GM21515 (cell line): ENCODE data around the gene GHR.
"Not testable (repeated sequence)": the region's sequence is repeated elsewhere in the genome, so short reads cannot be mapped to it uniquely, and the experiment has no call there.

ENCODE experiments used
- ATAC-seq: cut with Tn5 transposase; IDR thresholded peaks from one replicate; pipeline ENCODE4 v1.9.1; 2021; ENCODE audit not compliant: unreplicated experiment

GHR gene

DNA sequence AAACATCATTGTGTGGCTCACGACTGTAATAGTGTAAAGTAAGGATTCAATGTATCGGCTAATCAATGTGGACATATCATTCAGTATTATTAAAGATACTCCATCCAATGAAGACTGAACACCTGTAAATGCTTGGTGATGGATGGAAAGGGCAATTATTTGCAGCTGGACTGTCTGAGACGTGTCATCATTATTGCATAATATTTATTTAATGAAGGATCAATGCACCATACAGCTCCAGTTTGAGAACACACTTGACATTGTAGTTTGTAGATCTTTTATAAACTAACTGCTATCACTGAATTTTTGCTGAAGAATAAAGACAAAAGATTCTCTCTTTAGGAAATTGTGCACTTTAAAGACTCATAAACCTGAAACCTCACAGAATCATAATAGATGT lies 215.7 kb downstream of the GHR start:
- ATAC-seq: no peak

DNA sequence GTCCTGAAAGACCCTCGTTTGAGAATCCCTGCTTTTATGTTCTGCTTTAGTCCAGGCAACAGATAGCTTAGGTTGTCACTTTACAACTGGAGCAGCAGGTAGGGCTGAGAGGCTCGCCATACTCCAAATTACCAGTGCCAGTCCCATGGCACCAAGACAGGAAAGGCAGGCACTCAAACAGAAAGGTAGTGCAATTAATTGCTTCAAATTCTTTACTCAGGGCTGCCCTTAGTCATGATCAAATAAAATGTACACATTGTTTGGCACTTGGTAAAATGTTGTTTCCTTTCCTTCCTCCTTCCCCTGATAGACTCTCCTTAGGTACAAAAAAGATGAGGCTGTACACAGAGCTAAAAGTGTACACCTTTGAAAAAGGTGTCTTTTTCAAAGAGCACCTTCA lies 217.6 kb downstream of the GHR start:
- ATAC-seq: no peak

DNA sequence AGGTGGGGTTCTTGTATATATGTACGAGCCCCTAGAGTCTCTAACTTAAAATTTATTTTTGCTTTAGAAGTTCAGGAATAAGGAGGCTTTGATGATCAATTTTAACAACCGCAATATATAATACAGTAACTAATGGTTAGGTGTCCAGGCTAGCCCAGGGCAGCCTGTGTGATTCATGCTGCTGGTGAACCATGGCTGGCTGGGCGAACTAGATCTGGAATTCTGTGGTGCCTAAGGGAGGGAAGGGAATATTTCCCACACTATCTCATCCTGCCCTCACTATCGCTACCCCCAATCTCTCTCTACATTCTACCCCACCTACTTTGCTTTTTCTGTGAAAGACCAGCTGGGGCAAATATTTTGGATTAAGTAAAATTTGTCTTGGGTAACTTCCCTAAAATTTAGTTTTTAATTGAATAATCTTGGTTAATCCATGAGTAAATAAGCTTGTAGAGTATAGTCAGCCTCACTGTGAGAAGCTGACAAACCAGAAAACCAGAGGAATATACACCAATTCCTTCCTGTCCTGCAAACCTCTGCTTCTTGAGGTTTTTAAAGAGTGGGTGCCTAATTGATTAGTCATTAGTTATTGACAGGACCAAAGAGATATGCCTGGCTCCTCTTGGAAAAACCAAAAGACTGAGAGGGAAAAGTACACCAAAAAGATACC lies 218.2 kb downstream of the GHR start:
- ATAC-seq: no peak

DNA sequence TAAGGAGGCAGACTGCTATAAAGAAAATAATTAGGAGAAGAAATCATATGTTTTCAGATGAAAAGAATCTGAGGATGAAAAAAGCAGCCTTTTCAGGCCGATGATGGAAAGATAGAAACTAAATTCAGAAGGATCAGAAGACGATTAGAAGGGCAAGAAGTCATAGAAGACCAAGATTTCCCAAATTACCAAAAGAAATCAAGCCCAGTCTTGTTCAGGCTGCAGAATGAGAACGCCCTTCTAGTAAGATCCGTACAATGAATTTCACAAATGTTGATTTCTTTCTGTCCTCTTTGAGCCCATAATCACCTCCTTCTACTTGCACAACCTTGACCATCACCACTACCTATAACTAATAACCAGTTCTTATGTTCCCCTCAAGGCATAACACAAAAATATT lies 218.8 kb downstream of the GHR start:
- no peak for ATAC-seq

DNA sequence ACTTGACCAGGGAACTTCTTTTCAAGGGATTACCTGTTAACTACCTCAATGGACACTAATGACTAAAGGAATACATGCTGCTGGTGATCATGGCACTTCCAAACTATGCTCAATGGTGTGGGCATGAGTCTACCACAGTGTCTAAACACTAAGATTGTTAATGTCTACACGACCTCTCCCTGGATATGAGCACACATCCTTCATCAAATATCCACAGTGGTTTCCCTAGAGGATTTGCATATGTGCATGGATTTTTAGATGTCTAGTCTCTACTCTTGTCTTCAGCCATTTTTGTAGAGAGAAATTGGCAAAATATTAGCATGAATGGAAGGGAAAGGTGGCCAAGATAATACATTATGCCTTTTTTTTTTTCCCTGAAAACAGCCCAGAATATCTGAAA lies 220.1 kb downstream of the GHR start:
- ATAC-seq: no peak

DNA sequence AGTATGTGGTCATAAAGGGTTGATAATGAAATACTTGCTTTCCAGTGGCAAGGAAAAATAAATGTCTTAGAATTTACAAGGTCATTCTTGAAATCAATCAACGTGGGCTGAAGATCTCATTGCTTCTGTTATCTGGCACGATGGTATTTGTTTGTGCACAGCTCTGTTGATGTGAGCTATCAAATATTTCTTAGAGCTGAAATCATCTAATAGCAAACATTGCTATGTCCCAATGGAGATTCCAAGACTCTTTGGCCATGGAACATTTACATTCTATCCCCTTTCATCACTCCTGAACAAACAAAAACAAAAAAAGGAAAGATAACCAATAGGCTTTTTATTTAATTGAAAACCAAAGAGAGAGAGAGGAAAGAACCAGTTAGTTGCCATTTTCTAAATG lies 221.9 kb downstream of the GHR start:
- no peak for ATAC-seq

DNA sequence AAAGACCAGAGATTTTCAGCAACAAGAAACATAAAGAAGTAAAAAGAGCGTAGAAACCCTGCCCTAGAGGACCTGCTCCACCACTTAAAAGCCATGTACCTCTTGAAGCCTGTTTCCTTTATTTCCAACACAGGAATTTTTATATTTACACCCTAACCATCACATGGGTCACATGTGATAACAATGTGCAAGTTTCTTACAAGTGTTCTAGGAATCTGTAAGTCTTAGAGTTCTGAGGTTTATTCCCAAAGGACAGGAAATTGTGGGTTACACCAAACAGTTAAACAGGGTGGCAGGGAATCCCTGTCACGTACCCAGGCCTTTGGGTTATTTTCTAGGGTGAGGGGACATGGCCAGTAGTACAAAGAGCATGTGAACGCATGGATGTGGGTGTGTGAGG lies 224.8 kb downstream of the GHR start:
- ATAC-seq: no peak

DNA sequence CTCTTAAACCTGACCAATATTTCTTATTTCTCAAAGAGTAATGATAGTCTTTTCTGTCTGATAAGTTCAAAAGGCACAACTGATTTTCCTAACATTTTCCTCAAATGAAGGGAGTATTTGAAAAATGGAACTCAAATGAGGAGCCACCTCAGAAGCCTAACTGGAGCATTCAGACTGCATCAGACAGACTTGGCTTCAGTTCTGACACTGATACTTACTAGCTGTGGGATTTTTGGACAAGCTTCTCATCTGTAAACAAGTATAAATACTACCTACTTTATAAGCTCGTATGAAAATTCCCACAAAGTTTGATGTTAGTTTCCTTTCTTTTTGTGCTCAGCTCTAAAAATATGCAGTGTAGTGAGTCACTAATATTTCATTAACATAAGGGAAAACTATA lies 225.7 kb downstream of the GHR start:
- no peak for ATAC-seq

DNA sequence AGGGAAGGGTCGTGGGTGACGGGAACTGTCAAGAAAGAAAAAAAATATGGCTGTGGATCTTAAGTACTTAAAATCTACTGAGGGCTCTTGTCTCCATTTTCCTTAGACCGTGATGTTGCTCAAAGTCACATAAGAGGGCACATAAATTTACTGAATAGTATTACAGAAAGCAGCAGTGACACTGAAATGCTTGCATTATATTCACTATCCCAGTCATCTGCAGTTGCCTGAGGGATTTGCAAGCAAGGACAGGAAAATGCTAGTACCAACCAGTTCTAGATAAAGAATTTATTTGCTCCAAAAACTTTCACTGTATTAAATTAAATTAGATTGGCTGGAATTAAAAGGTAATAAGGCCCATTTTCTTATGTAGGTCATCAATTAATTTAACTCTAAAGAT lies 226.8 kb downstream of the GHR start:
- no peak for ATAC-seq

DNA sequence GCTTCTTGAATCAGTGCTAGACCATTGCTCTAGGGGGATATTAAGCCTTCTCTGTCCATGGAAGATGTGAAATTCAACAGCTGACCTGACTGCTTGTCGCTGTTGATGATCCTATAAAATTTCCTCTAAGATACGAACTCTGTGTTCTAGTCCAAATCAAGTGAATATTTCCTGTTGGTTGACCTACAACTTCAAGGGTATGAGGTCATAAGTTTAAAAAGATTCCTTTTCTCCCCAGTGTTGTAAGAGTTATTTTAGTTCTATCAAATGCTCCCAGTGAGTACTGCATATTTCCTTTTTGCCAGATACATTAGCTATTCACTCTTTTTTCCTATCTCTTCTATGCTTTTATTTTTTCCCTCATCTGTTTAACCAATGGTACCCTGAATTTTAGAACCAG lies 230.5 kb downstream of the GHR start:
- ATAC-seq: no peak

DNA sequence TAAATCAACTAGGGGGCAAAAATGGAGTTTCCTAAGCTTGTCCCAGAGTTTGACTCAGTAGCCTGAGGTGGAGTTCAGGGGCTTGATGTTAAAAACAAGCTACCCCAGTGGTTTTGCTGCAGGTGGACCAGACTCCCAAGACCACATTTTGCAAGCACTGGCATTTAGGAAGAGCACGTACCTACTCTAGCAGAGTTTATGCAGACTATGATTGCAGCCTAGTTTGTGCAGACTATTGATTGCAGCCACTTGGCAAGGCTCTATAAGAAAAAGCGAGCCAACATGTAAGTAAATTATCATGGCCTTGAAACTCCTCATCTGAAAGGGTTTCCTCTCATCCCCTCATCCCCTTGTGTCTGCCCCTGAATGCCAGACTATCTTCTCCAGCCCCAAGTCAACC lies 231.4 kb downstream of the GHR start:
- ATAC-seq: no peak

DNA sequence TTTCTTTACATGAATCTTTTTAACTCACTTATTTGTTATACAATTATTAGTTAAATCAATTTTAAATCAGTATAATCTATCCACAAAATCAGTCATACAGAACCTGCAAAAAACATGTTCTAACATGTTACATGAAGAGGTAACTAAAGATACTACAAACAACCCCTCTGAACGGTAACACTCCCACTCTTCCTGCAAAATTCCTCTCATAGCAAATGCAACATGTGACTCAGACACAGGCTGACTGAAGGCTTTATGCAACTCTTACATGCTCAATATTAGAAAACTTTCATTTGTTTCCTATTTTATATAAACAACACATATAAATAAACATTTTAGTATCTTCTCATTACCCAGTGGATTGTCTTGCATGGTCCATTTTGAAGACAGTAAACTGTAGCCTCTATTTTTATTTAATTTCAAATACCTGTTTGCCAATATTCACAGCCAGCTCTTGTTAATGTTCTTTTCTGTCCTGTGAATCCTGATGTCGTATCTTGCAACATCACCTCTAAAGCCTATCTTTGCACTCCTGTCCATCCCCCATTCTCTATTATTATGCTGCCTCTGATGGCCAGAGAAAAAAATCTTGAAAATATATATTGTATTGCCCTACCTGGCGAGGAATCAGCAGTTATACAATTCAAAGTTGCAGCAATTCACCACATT lies 232.9 kb downstream of the GHR start:
- no peak for ATAC-seq

DNA sequence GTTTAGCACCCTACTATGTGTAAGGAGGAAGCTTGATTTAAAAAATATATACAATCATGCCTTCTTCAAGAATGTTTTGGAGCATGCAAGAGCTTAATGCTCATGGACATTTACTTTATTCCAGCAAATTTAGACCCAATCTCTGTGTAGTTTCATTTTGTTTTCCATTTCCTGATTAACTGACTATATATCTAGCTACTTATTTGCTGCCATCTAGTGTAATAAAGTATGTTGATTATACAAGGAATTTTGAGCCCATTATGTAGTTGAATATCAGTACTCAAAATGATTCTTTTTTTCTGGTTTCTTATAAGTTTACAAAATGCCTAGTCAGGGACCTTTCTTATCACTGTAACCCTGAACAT lies 233.4 kb downstream of the GHR start:
- ATAC-seq: no peak

DNA sequence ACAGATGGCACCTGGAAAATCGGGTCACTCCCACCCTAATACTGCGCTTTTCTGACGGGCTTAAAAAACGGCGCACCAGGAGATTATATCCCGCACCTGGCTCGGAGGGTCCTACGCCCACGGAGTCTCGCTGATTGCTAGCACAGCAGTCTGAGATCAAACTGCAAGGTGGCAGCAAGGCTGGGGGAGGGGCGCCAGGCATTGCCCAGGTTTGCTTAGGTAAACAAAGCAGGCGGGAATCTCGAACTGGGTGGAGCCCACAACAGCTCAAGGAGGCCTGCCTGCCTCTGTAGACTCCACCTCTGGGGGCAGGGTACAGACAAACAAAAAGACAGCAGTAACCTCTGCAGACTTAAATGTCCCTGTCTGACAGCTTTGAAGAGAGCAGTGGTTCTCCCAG lies 236.6 kb downstream of the GHR start:
- ATAC-seq: not testable (repeated sequence)

DNA sequence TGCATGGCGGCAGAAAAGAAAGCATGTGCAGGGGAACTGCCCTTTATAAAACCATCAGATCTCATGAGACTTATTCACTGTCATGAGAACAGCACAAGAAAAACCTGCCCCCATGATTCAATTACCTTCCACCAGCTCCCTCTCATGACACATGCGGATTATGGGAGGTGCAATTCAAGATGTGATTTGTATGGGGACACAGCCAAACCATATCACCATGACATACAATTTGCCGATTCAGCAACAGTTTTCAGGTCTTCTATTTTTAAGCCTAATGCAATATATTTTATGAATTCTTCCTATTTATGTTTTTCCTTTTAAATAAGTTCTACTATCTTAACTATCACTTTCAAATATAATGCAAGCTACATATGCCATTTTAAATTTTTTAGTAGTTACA lies 242.6 kb downstream of the GHR start:
- ATAC-seq: no peak

DNA sequence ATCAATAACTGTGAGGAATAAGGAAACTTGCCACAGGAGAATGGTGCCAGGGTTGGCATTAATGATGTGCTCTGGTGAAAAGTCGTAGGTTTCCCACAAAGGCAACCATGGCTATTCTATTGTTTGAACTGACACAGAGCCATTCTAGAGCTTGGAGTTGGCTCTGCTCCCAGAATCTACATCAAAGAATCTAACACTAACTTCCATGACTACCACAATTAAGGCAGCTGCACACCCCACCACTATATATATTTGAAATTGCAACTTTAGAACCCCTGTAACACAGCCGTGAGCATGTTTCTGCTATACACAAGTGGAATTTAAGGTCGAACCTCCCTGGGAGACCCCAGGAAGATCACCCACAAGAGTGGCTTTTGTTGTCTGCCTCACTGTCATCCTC lies 243.6 kb downstream of the GHR start:
- ATAC-seq: no peak

DNA sequence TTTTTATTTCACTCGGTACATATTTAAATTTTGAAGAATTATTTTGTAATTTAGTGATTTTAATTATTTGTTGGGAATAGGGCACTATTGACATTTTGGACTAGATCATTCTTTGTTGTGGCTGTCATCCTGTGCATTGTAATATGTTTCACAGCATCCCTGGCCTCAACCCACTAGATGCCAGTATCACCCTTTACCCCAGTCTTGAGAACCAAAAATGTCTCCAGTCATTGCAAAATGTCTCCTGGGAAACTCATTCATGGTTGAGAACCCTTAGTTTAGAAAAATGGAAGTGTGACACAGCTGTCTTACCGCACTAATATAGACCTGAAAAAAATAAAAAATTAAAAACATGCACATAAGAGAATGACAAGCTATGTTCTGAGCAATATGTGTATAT lies 245.0 kb downstream of the GHR start:
- no peak for ATAC-seq

DNA sequence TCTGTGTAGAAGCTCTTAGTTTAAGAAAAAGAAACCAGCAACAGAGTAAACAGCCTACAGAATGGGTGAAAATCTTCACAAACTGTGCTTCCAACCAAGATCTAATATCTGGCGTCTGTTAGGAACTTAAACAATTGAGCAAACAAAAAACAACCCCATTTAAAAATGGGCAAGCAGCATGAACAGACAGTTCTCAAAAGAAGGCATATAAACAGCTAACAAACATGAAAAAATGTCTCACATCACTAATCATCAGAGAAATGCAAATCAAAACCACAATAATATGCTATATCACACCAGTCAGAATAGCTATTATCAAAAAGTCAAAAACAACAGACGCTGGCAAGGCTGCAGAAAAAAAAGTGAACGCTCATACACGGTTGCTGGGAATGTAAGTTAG lies 249.7 kb downstream of the GHR start:
- no peak for ATAC-seq

DNA sequence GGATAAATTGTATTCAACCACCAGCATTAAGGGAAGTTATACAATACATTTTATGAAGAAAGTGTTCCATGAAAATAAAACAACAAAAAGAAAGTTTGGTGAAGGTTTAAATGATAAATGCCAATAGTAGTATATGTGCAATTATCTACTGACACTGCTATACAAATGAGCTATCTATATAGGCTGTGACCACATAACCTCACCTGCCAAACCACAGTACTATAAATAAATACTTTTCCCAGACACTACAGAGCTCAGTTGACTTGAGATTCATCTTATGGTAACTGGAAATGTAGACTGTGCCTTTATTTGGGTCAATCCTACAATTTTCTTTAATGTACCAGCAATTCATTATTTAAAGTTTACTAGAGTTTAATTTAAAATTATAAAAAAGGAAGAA lies 252.4 kb downstream of the GHR start:
- no peak for ATAC-seq

DNA sequence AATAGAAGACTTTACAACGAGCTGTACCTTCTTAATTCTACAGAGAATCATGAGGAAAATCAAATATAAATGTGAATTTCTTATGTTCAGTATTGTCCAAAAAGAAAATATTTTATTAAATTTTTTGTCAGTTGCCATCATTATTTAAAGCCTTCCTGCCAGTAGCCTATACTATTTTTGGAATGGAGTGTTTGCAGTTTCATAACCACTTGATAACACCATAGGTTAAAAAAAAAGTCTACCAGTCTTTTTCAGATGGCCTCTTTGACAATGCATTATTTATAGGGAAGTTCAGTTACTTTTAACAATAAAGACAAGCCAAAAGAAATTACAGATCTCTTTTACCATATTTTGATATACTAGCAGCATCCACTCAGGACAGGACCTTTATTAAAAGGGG lies 253.1 kb downstream of the GHR start:
- ATAC-seq: no peak

DNA sequence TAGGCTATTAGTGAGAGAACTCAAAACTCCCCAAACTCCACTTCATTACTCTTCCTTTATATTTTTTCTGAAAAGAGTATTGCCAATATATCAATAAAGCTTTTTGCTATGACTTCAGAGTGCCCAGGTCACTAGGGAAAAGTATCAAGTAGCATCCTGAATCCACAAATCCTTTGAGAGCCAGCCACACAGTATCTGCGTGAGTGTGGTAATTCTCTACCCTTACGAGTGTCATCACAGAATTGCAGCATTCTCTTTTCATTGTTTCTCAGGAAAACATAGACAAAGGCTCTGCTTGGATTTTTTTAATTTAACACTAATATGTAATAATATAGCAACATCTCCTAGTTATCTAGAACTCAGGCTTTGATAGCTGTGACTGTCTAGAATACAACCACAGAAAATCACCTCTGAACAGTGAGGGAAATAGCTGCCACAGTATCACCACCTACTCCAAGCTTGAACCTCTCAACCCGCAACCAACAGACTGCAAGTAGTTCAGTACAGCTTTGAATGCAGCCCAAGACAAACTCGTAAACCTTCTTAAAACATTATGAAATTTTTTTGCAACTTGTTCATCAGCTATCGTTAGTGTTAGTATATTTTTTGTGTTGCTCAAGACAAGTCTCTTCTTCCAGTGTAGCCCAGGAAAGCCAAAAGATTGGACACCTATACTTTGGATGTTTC lies 254.1 kb downstream of the GHR start:
- ATAC-seq: no peak

DNA sequence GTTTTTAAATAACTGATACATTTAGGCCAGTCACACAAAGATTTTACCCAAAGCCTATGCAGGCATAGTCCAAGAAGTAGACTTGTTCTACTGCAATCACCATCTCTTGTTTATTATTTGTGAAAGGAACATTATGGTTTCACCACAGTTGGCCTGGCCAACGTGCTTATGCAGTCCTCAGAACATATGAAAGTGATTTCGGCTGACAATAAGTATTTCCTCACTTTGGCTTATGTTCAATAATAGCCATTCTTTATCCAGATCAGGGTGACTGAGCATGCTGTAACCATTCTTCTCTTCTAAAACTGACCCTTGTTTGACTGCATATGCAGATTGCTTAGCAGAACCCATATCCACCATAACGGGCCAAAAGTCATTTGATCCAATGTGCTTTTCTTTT lies 256.8 kb downstream of the GHR start:
- ATAC-seq: no peak

DNA sequence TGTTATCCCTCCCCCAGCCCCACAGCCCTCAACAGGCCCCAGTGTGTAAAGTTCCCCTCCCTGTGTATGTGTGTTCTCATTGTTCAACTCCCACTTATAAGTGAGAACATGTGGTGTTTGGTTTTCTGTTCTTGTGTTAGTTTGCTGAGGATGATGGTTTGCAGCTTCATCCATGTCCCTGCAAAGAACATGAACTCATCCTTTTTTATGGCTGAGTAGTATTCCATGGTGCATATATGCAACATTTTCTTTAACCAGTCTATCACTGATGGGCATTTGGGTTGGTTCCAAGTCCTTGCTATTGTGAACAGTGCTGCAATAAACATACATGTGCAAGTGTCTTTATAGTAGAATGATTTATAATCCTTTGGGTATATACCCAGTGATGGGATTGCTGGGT lies 261.8 kb downstream of the GHR start:
- not testable (repeated sequence) for ATAC-seq
